DMS79 (cell line): ENCODE measurements around the gene PDS5B.
"Not testable (repeated sequence)": the region's sequence is repeated elsewhere in the genome, so short reads cannot be mapped to it uniquely, and the experiment has no call there.

Experiments used
- DNase-seq: peaks from one replicate; lab custom pipeline; 2025; lab: John Stamatoyannopoulos, UW

The PDS5B gene

GRCh38 chr13:32802159-32802558, 215.9 kb downstream of the PDS5B start:
- no peak for DNase-seq

DNA sequence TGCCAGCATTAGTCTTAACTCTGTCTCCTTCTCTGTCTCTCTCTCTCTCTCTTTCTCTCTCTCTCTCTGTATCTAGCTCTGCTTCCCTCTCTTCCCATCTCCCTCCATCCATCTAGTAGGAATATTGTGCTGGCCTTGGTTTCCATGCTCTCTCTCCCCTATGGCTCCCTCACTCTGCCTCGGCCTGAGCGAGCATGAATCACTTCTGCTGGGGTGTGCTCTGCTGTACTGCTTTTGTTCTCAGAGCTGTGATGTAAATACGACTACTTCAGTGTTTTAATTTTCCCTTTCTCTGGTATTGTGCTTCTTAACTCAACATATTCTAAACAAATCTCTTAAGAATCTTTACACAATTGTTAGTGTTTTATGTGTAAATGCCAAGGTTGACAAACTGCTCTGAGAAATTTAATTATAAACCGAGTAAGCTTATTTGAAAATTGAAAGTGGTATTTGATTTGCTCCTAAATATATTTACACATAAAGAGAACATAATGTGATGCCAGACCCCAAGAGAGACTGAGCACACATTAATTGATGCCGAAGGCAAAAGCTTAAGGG, 218.5 kb downstream of the PDS5B start:
- no peak for DNase-seq

DNA sequence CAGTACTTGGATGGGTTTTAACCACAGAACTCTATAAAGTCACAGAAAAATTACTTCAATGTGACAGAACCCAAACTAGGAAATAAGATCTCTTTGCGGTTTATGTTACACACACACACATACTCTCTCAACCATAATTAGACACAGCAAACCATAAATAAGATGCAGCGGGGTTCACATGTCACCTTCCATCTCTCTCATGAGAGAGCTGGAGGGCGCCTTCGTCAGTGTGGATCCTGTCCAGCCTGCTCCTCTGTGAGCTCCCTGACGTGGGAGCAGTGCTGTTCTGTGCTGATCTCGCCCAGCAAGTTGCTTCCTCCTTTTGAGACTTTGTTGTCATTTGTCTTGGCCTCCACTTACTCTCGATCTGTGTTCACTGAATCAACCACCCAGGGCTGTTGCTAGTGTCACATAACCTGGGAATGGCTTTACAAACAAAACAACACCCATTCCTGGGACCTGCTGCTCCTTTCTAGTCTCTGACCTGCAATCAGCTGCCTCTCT, 225.1 kb downstream of the PDS5B start:
- DNase-seq: no peak

GRCh38 chr13:32821149-32821688, 235.0 kb downstream of the PDS5B start:
- no peak for DNase-seq

DNA sequence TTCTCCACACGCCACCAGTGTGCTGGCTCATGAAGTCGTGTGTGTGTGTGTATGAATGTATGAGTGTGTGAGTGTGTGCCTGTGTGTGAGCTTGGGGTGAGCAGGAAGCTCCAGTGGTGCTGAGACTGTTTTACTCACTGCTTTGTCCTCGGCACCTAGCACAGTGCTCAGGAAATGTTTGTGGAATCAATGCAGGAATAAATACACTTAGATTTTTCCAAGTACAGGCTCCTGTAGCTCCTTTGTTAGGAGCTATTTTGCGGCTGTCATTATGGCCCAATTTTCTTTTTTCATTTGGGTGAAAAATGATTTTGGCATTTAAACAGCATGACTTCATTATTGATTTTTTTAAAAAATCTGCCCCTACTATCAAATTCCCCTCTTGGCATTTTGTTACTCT, 236.5 kb downstream of the PDS5B start:
- no peak for DNase-seq

GRCh38 chr13:32823597-32823996, 237.3 kb downstream of the PDS5B start:
- no peak for DNase-seq

DNA sequence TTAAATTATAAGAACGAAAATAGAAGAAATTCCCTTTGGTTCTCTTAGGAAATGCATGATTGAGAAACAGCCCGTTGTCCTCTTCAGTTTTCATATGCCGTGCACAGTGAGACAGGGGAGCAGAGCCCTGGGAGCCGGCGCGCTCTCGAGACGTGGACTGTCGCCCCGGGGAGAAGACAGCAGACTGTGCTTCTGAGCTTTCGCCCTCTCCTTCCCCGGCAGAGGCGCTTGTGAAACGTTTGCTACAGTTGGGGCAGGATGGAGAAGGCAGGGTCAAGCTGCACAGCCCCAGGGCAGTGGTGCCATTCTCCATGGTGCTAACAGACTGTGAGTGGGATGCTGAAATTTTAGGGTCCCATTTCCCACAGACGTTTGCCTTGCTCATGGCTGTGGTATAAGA, 237.8 kb downstream of the PDS5B start:
- peak; percentile 27 for DNase-seq

DNA sequence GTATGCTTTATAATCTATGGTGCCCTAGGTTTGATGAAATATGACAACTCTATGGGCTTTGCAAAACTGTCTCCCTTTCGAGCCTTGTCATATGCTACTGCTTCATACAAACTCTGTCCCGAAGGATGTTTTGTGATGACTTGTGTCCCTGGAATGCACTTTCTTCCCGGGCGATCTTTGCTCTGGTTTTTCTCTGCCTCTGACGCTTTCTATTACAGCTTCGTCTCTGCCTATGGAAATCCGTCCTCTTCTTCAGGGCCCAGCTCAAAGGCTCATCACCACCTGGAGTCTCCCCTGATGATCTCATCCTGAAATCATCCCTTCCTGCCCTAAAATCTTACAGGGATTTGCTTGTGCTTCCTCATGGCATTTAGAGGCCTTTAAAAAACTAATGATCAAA, 238.4 kb downstream of the PDS5B start:
- DNase-seq: no peak

DNA sequence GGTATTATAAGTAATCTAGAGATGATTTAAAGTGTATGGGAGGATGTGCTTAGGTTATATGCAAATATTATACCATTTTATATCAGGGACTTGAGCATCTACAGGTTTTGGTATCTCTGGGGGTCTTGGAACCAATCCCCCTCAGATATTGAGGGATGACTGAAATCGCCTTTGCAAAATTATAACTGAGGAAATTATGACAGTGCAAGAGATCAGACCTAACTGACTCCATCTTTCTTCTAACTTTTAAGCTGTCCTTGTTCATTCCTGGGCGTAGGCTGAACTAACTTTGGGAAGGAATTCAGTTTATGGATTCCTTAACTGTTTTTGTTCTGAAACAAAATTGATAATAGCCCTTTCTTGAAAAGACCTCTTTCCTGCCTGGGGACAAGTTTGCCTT, 239.2 kb downstream of the PDS5B start:
- DNase-seq: no peak

DNA sequence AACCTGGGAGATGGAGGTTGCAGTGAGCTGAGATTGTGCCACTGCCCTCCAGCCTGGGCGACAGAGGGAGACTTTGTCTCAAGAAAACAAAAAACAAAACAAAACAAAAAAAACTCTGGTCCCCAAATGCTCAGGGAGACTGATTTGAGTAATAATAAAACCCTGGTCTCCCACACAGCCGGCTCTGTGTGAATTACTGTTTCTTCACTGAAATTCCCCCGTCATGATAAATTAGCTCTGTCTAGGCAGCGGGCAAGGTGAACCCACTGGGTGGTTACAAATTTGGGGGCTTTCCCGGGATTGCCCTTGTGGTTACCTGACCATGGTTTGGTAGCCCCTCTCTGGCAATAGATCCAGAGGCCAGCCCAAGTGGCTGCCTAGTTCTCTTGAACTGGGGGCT, 240.1 kb downstream of the PDS5B start:
- not testable (repeated sequence) for DNase-seq
